ENCODE measurements around the gene TRIM71.

DNA sequence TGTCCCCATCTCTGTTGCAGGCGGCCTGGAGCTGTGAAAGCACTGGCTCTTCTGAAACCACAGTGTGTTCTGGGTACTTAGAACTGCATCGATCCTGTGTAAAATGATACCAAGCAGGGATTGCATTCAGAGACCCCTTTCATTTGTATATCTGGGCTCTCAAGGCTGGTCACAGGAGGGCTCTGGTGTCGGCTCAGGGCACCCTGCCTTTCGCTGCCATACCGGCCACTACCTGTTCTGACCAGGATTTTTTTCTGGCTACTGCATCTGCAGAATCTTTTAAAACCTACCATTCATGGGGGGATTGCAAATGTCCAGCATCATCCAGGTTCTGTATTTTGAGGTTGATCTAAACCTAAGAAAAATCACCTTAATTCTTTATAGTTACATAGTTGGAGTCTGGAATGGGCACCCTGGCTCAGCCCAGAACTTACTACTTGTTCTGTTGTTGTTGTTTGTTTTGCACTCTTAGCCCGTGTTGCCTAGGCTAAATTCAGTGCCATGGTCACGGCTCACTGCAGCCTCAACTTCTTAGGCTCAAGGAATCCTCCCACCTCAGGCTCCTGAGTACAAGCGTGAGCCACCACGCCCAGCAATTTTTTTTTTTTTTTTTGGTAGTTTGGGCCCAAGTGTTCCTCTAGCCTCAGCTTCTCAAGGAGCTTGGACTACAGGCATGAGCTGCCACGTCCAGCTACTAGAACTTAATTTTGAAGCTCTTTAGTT, 52.7 kb downstream of the TRIM71 start:
- TF ChIP-seq CTCF (IDR thresholded peaks at IDR 0.05) (no peak), EZH2 (IDR thresholded peaks at IDR 0.05) (no peak)
